NCI-H524 treated with DMSO at 0.1 percent for 48 hours (cell line): ENCODE data around the gene TANC1.

Experiments
- DNase-seq: peaks from one replicate; lab custom pipeline; 2025; lab: John Stamatoyannopoulos, UW

The TANC1 gene

DNA sequence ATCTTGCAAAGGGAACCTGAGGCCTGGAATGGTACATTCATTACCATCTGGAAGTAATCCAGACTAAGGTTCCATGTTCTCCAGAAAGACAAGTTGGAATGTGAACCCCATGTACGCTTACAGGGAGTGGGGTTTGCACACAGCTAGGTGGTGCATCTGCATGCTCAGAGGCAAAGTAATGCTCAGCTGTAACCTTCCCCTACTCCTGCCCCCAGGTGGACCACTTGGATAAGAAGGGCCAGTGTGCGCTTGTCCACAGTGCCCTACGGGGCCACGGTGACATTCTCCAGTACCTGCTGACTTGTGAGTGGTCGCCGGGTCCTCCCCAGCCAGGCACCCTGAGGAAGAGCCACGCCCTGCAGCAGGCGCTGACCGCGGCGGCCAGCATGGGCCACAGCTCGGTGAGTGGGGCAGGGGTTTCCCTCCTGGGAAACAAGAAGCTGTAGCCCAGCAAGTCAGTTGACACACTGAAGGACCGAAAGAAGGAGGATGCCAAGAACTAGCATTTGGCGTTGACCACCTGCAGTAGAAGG, 228.0 kb downstream of the TANC1 start:
- no peak for DNase-seq

GRCh38 chr2:159199236-159199635, 230.8 kb downstream of the TANC1 start:
- DNase-seq, result no peak

- DNase-seq, result no peak
These were observed 231.5 kb downstream of the TANC1 start for GRCh38 chr2:159199761-159200465.

- DNase-seq, result no peak
These were observed 232.1 kb downstream of the TANC1 start for GRCh38 chr2:159200498-159200897.

- DNase-seq, result no peak
These were observed 233.1 kb downstream of the TANC1 start for GRCh38 chr2:159201360-159202063.

GRCh38 chr2:159202568-159203071, 234.2 kb downstream of the TANC1 start:
- DNase-seq, result no peak

GRCh38 chr2:159204381-159205144, 236.1 kb downstream of the TANC1 start:
- no peak for DNase-seq

DNA sequence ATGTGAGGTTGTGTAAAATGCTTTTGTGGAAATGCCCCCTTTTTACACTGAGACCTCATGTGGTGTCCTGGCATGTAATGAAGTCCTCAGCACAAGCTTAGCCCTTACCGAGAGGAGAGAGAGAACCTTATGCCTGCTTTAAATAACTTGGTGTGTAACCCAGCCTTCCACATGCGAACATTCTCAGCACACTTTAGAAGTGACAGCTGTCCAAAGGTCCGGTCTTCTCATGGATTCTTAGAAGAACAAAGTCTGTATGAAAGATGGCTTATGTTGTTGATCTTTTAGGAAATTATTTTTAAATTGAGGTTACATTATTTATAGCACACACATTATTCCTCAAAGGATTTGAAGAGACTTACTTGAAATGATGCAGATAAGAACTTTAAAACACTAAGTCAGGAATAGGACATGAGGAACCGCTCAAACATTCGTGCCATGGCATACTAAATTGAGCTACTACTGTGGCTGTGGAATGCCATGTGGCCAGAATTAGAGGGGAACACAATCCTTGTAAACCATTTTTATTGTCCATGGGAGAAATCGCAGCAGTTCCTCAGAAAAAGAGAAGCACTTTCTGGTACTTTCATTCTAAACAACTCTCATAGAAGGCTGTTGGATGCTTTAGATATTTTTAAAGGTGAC, 238.4 kb downstream of the TANC1 start:
- DNase-seq, result no peak

GRCh38 chr2:159208438-159208837, 240.0 kb downstream of the TANC1 start:
- DNase-seq, result no peak

GRCh38 chr2:159209341-159210306, 241.2 kb downstream of the TANC1 start:
- DNase-seq, result no peak

DNA sequence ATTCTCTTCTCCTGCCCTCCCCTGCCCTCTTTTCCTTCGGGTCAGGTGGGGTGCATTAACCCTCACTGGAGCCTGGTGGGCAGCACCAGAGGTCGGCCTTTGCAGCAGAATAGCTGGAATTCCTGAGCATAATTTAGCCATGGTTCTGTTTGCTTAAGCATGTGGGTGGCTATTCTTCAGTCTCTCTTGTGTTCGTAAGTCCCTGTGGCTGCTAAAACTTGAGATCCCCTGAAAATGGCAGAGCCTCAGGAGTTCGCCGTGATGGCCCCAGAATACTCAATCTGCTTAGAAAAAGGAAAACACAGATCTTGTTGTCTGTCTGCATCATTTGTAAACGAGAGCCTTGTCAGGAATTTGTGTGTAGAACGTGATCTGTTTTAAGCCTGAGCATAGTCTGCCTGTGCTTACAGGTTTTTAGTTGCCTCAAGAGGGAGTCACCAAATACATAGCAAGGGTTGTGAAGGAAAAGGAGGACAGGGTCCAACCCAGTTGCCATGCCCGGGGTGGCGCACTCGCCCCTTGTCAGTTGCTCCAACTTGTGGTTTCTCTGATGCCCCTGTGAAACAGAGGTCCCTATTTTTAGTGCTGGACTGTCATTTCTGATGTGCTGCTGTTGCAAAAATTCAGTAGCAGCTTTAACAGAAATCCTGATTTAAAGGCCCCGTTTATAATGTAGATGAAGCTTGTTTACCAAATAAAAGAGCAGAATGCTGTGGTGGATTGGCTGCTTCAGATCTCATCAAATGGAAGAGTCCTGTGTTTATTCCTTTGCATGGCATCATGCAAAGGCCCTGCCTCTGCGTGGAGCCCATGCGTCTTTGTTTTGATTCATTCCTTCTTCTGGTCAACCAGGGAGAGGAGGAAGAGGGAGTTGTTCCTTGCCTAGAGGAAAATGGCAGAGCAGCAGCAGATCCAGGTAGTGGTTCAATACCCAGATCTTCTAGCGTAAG, 243.3 kb downstream of the TANC1 start:
- DNase-seq, result no peak

DNA sequence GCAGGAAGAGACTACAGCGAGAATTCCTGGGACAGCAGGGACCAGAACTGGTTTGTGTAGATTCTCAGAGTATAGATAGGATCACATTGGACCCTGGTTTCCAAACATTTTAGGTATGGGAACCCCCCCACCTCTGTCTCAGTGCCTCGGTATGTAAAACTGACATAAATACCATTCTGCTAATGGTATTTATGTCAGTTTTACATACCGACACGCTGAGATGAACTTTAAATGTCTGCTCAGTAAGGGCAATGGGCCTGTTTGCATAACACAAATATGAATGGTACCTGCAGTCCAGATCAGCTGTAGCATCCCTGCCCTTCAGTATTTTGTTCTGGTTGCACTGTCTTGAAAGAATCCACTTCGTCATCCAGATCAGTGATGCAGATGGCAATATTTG, 244.9 kb downstream of the TANC1 start:
- DNase-seq, result no peak

DNA sequence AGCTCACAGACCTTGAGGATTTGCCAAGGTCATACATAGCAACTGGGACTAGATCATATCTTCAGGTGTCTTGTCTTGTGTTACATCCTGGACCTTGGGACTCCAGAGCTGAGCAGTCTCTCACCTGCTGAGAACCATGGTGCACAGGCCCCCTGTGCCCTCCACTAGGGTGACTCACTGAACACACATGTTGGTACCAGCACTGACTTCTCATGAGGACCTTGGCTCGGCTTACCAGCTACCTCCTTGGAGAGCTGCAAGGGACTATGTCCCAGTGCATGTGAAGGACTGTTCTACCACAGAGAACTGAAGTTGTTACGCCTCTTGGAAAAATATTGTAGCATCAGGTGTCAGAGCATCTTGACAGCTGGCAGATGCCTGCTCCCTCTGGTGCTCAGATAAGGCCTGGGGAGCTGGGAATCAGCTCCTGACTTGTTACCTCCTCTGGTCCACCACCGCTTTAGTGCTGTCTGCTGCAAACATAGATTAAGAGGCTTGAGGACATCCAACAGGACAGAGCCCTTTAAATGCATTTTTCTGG, 246.0 kb downstream of the TANC1 start:
- DNase-seq, result no peak

DNA sequence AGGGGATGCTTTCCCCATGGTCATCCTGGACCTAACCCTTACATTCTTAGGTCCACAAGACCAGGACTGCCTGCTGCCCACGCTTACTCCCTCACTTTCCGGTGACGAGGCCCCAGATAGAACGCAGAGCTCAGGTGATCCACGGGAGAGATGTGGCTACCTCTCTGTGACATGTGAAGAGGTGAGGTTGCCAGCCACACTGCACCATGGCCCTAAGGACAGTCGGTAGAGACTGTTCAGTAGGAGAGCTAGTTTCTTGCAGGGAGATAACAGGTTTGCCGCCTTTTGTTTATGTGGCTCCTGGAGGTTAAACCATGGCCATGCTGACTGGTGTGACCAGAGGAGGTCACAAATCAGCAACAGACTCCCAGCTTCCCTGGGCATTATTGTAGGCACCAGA, 246.7 kb downstream of the TANC1 start:
- DNase-seq, result no peak

GRCh38 chr2:159217676-159218075, 249.2 kb downstream of the TANC1 start:
- no peak for DNase-seq

GRCh38 chr2:159218389-159218788, 249.9 kb downstream of the TANC1 start:
- DNase-seq, result no peak

- no peak for DNase-seq
These were observed 251.1 kb downstream of the TANC1 start for GRCh38 chr2:159219394-159219998.

- DNase-seq, result no peak
These were observed 255.8 kb downstream of the TANC1 start for GRCh38 chr2:159224061-159224813.
